Measurements from ENCODE around the gene NME5. TPM values are rescaled to one million over a fixed set of nuclear protein-coding genes. Genes with fewer than 3 reads are reported as not detected.
"Not testable (repeated sequence)": the region's sequence is repeated elsewhere in the genome, so short reads cannot be mapped to it uniquely, and the experiment has no call there.

The NME5 gene
- 1.8 and 1.9 TPM in 2 replicates for total RNA-seq

GRCh38 chr5:138138949-138139780 is at the start of gene NME5:
NME5 (minus strand) TSS chr5:138139428; CDS start chr5:138138780, 648 bp downstream.
- peak; percentile 65 to 66 for DNase-seq (ENCODE audit: low read depth in 2 of 2)

GRCh38 chr5:138188626-138189025 is 49.4 kb upstream of the NME5 start:
- no peak for DNase-seq (ENCODE audit: low read depth in 2 of 2)

GRCh38 chr5:138186002-138186447 is 46.8 kb upstream of the NME5 start:
- DNase-seq (ENCODE audit: low read depth in 2 of 2): no peak

GRCh38 chr5:138182808-138183207 is 43.6 kb upstream of the NME5 start:
- DNase-seq (ENCODE audit: low read depth in 2 of 2): no peak

GRCh38 chr5:138180841-138181240 is 41.6 kb upstream of the NME5 start:
- no peak for DNase-seq (ENCODE audit: low read depth in 2 of 2)

GRCh38 chr5:138180183-138180782 is 41.1 kb upstream of the NME5 start:
- DNase-seq (ENCODE audit: low read depth in 2 of 2): peak; percentile 25 to 68

- no peak for DNase-seq (ENCODE audit: low read depth in 2 of 2)
These were observed 40.1 kb upstream of the NME5 start for GRCh38 chr5:138179277-138179857.

- DNase-seq (ENCODE audit: low read depth in 2 of 2): peak; percentile 92 to 98
These were observed 39.5 kb upstream of the NME5 start, which contains the start of the genes BRD8 and KIF20A for GRCh38 chr5:138178516-138179276. BRD8 (minus strand) TSS chr5:138178630; CDS start chr5:138178614, 16 bp downstream. KIF20A (plus strand) TSS chr5:138179112; CDS start chr5:138179681, 569 bp downstream.

- DNase-seq (ENCODE audit: low read depth in 2 of 2): peak; percentile 4 to 60
These were observed 38.8 kb upstream of the NME5 start for GRCh38 chr5:138177941-138178515.

GRCh38 chr5:138170299-138170698 is 31.1 kb upstream of the NME5 start:
- no peak for DNase-seq (ENCODE audit: low read depth in 2 of 2)

GRCh38 chr5:138169124-138169523 is 29.9 kb upstream of the NME5 start:
- DNase-seq (ENCODE audit: low read depth in 2 of 2): no peak

- no peak for DNase-seq (ENCODE audit: low read depth in 2 of 2)
These were observed 24.5 kb upstream of the NME5 start for GRCh38 chr5:138163721-138164120.

- no peak for DNase-seq (ENCODE audit: low read depth in 2 of 2)
These were observed 21.5 kb upstream of the NME5 start for GRCh38 chr5:138160706-138161105.

- no peak for DNase-seq (ENCODE audit: low read depth in 2 of 2)
These were observed 20.4 kb upstream of the NME5 start for GRCh38 chr5:138159666-138160065.

- DNase-seq (ENCODE audit: low read depth in 2 of 2): no peak
These were observed 18.4 kb upstream of the NME5 start for GRCh38 chr5:138157626-138158025.

- DNase-seq (ENCODE audit: low read depth in 2 of 2): not testable (repeated sequence)
These were observed 16.7 kb upstream of the NME5 start for GRCh38 chr5:138155977-138156376.

GRCh38 chr5:138149530-138149929 is 10.3 kb upstream of the NME5 start:
- no peak for DNase-seq (ENCODE audit: low read depth in 2 of 2)

- DNase-seq (ENCODE audit: low read depth in 2 of 2): peak; percentile 11 to 77
These were observed 9.6 kb upstream of the NME5 start for GRCh38 chr5:138148811-138149210.

- DNase-seq (ENCODE audit: low read depth in 2 of 2): not testable (repeated sequence)
These were observed 4.3 kb upstream of the NME5 start for GRCh38 chr5:138143578-138143977.

GRCh38 chr5:138141734-138142133 is 2.5 kb upstream of the NME5 start:
- DNase-seq (ENCODE audit: low read depth in 2 of 2): no peak

- DNase-seq (ENCODE audit: low read depth in 2 of 2): no peak
These were observed 1.0 kb upstream of the NME5 start for GRCh38 chr5:138140268-138140667.
